Dendritic cell treated with granulocyte-macrophage colony-stimulating factor and Interleukin-4, amounts not matched to agents 40 ng/mL and 50 ng/mL, for 4 days (primary cell): Measurements from ENCODE around the gene TRIM31.

ENCODE experiments used
- H3K27ac Mint-ChIP-seq: one replicate; pipeline ENCODE4 v1.8.0; 2022; ENCODE audit warnings: mild to moderate bottlenecking, mixed read lengths
- H3K27me3 Mint-ChIP-seq: one replicate; pipeline ENCODE4 v1.8.0; 2022; ENCODE audit warnings: mild to moderate bottlenecking, mixed read lengths
- H3K36me3 Mint-ChIP-seq: one replicate; pipeline ENCODE4 v1.8.0; 2022; ENCODE audit warnings: low read depth, mixed read lengths
- H3K4me1 Mint-ChIP-seq: one replicate; pipeline ENCODE4 v1.8.0; 2022; ENCODE audit warnings: low read depth, mixed read lengths
- H3K4me3 Mint-ChIP-seq: one replicate; pipeline ENCODE4 v1.8.0; 2022; ENCODE audit warnings: mild to moderate bottlenecking, moderate library complexity, mixed read lengths
- H3K9me3 Mint-ChIP-seq: one replicate; pipeline ENCODE4 v1.8.0; 2022; ENCODE audit warnings: mixed read lengths
- intact Hi-C: fragments of 100-400 bp; cut with micrococcal nuclease; formaldehyde crosslinking; loops from one replicate; pipeline ENCODE4 v1.15.0; 2022

The TRIM31 gene

GRCh38 chr6:30093951-30094661 is 18.8 kb downstream of the TRIM31 start:
- peaks cover 83% of the 10 kb centered on the region for H3K27me3 Mint-ChIP-seq
- H3K4me1 Mint-ChIP-seq: peaks cover 6% of the 10 kb centered on the region
- no peak overlapping the region for H3K4me3 Mint-ChIP-seq
- intact Hi-C loops: no loop called here
- H3K9me3 Mint-ChIP-seq: no peaks in the 10 kb centered on the region
- no peak overlapping the region for H3K27ac Mint-ChIP-seq
- H3K36me3 Mint-ChIP-seq: no peaks in the 10 kb centered on the region

GRCh38 chr6:30092852-30093543 is 19.9 kb downstream of the TRIM31 start:
- Mint-ChIP-seq H3K27me3 (peaks cover 76% of the 10 kb centered on the region), H3K36me3 (no peaks in the 10 kb centered on the region), H3K9me3 (no peaks in the 10 kb centered on the region), H3K27ac (no peak overlapping the region), H3K4me3 (no peak overlapping the region), H3K4me1 (peaks cover 6% of the 10 kb centered on the region)
- intact Hi-C loops: no loop called here

GRCh38 chr6:30091577-30092381 is 21.1 kb downstream of the TRIM31 start:
- no peaks in the 10 kb centered on the region for H3K9me3 Mint-ChIP-seq
- no peaks in the 10 kb centered on the region for H3K36me3 Mint-ChIP-seq
- peaks cover 71% of the 10 kb centered on the region for H3K27me3 Mint-ChIP-seq
- no peak overlapping the region for H3K27ac Mint-ChIP-seq
- H3K4me3 Mint-ChIP-seq: no peak overlapping the region
- H3K4me1 Mint-ChIP-seq: peaks cover 6% of the 10 kb centered on the region
- intact Hi-C loops: no loop called here

GRCh38 chr6:30087876-30088275 is 25.0 kb downstream of the TRIM31 start:
- Mint-ChIP-seq H3K27ac (no peak overlapping the region), H3K4me3 (no peak overlapping the region), H3K4me1 (no peaks in the 10 kb centered on the region), H3K36me3 (no peaks in the 10 kb centered on the region), H3K9me3 (no peaks in the 10 kb centered on the region), H3K27me3 (peaks cover 57% of the 10 kb centered on the region)
- intact Hi-C loops: no loop called here

GRCh38 chr6:30077218-30077617 is 35.7 kb downstream of the TRIM31 start:
- no peaks in the 10 kb centered on the region for H3K9me3 Mint-ChIP-seq
- H3K4me3 Mint-ChIP-seq: no peak overlapping the region
- intact Hi-C loops: no loop called here
- no peaks in the 10 kb centered on the region for H3K36me3 Mint-ChIP-seq
- peaks cover 77% of the 10 kb centered on the region for H3K27me3 Mint-ChIP-seq
- peaks cover 14% of the 10 kb centered on the region for H3K4me1 Mint-ChIP-seq
- no peak overlapping the region for H3K27ac Mint-ChIP-seq

- Mint-ChIP-seq H3K4me3 (no peak overlapping the region), H3K9me3 (no peaks in the 10 kb centered on the region), H3K4me1 (peaks cover 25% of the 10 kb centered on the region), H3K27ac (no peak overlapping the region), H3K36me3 (no peaks in the 10 kb centered on the region), H3K27me3 (peaks cover 87% of the 10 kb centered on the region)
- intact Hi-C loops: no loop called here
Observed at GRCh38 chr6:30075790-30076732, 36.8 kb downstream of the TRIM31 start.

GRCh38 chr6:30075094-30075789 is 37.6 kb downstream of the TRIM31 start, which contains the start of gene RNF39:
RNF39 (minus strand) TSS chr6:30075769; CDS start chr6:30075585, 184 bp downstream.
- H3K4me1 Mint-ChIP-seq: peaks cover 33% of the 10 kb centered on the region
- H3K4me3 Mint-ChIP-seq: no peak within 1 kb of the TSS
- peaks cover 94% of the 10 kb centered on the region for H3K27me3 Mint-ChIP-seq
- intact Hi-C loops: no loop called here
- H3K36me3 Mint-ChIP-seq: peaks cover 8% of the 10 kb centered on the region
- H3K9me3 Mint-ChIP-seq: no peaks in the 10 kb centered on the region
- no peak within 1 kb of the TSS for H3K27ac Mint-ChIP-seq

- no peak overlapping the region for H3K4me3 Mint-ChIP-seq
- peaks cover 89% of the 10 kb centered on the region for H3K27me3 Mint-ChIP-seq
- H3K9me3 Mint-ChIP-seq: no peaks in the 10 kb centered on the region
- no peak overlapping the region for H3K27ac Mint-ChIP-seq
- H3K4me1 Mint-ChIP-seq: peaks cover 40% of the 10 kb centered on the region
- H3K36me3 Mint-ChIP-seq: peaks cover 15% of the 10 kb centered on the region
- intact Hi-C loops: no loop called here
Observed at GRCh38 chr6:30074331-30075093, 38.4 kb downstream of the TRIM31 start.

- intact Hi-C loops: no loop called here
- H3K27ac Mint-ChIP-seq: no peak overlapping the region
- H3K9me3 Mint-ChIP-seq: no peaks in the 10 kb centered on the region
- peaks cover 48% of the 10 kb centered on the region for H3K4me1 Mint-ChIP-seq
- H3K4me3 Mint-ChIP-seq: no peak overlapping the region
- H3K27me3 Mint-ChIP-seq: peaks cover 84% of the 10 kb centered on the region
- H3K36me3 Mint-ChIP-seq: peaks cover 24% of the 10 kb centered on the region
Observed at GRCh38 chr6:30073489-30074235, 39.2 kb downstream of the TRIM31 start.

GRCh38 chr6:30071858-30072257 is 41.0 kb downstream of the TRIM31 start:
- H3K4me3 Mint-ChIP-seq: no peak overlapping the region
- peaks cover 42% of the 10 kb centered on the region for H3K36me3 Mint-ChIP-seq
- no peak overlapping the region for H3K27ac Mint-ChIP-seq
- no peaks in the 10 kb centered on the region for H3K9me3 Mint-ChIP-seq
- H3K4me1 Mint-ChIP-seq: peaks cover 63% of the 10 kb centered on the region
- peaks cover 74% of the 10 kb centered on the region for H3K27me3 Mint-ChIP-seq
- intact Hi-C loops: no loop called here

GRCh38 chr6:30071081-30071818 is 41.6 kb downstream of the TRIM31 start:
- Mint-ChIP-seq H3K4me1 (peaks cover 66% of the 10 kb centered on the region), H3K36me3 (peaks cover 43% of the 10 kb centered on the region), H3K9me3 (no peaks in the 10 kb centered on the region), H3K27ac (peak overlapping the region; percentile 11), H3K27me3 (peaks cover 68% of the 10 kb centered on the region), H3K4me3 (peak overlapping the region; percentile 28)
- intact Hi-C loops: no loop called here
